Activated naive CD4-positive, alpha-beta T cell treated with Interleukin-2 at 50 U/mL for 16 hours (primary cell): ENCODE measurements around the gene RBM47.
"Not testable (repeated sequence)": the region's sequence is repeated elsewhere in the genome, so short reads cannot be mapped to it uniquely, and the experiment has no call there.

Experiments
- DNase-seq: peaks from one replicate; pipeline ENCODE4 v3.0.0-alpha.2; 2020

RBM47 gene

GRCh38 chr4:40401096-40401495, 228.6 kb downstream of the RBM47 start:
- DNase-seq, result no peak

DNA sequence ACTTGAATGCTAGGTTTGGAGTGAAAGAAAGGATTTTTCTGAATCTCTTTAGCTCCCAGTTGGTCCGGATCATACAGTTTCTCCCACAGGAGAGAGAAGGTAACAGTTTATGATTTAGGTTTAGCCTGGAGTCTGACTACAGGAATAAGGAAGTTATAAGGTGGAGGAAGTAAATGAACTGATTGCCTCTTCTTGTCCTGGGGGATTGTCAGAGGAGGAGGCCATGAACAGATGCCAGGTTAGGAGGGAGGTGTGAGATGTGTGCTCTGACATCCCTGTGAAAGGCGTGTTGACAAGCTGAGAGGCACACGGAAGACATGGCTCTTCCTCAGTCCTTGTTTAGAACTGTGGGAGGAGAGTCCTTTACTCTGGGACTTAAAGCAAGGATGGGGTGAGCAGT, 230.1 kb downstream of the RBM47 start:
- DNase-seq, result no peak

DNA sequence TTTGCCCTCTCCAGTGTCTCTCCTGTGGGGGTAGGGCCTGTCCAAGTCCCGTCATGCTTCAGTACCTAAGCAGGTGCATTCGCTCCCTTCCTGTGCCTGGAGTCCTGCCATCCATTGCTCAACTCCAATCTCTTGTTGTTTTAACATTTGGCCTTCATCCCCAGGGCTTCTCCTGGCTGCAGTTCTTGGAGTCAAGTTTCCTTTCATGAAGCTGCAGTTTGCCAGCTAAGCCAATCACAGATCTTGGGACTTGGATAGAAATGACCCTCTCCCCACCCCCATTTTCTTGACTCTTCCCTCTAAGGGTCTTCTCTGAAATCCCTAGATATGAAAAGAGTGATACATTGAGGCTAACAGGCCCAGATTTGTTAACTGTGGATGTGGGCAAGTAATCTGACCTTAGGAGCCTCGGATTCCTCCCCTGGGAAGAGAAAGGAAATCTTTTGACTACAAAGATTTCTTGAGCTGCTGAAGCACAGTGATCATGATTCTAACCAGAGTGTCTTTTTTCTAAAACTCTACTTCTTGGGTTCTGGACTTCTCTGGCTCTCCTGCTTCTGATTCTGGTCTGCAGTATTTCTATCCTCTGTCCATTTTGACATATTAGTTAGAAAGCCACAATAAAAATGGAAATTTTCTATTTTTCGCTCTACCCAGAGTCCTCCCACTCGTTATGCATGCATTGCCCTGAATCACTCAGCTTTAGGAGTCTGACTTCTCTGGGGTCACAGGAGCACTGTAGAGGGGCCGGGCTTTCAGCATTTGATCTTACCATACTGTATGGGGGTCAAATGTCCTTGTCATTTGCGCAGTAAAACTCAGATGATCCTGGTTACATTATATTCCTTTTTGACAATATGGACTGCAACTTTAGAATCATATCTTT, 233.5 kb downstream of the RBM47 start:
- no peak for DNase-seq

- DNase-seq, result no peak
Observed at GRCh38 chr4:40395166-40395900, 234.3 kb downstream of the RBM47 start.

DNA sequence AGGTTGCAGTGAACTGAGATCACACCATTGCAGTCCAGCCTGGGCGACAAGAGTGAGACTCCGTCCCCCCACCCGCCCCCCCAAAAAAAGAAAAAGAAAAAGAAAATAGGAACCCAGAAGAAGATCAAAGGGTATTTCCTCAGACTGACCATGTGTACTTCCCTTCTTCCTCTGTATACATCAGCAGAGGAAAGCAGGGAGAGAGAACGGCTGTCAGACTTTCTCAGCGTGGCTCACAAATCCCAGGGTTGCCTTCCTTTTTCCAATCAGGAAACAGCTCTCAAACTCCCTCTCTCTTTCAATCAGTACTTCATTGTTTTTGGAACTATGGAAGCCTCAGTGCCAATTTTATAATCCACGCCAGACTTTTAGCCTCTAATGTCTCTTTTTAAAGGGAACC, 235.4 kb downstream of the RBM47 start:
- no peak for DNase-seq

GRCh38 chr4:40392241-40392640, 237.4 kb downstream of the RBM47 start:
- not testable (repeated sequence) for DNase-seq

DNA sequence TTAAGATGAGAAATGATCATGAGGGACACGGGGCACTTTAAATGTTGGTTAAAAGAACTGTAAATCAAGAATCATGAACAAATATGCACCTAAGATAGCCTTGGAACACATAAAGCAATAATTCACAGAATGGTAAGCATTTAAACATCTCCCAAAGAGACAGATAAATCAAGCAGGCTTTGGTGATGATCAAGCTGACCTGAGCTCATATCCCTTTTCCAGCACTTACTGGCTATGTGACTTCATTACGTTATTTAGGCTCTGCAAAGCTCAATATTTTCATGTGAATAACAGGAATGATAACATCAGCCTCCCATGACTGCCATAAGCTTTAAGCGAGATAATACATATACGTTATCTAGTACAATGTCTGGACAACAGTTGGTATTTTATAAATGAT, 239.7 kb downstream of the RBM47 start:
- no peak for DNase-seq

DNA sequence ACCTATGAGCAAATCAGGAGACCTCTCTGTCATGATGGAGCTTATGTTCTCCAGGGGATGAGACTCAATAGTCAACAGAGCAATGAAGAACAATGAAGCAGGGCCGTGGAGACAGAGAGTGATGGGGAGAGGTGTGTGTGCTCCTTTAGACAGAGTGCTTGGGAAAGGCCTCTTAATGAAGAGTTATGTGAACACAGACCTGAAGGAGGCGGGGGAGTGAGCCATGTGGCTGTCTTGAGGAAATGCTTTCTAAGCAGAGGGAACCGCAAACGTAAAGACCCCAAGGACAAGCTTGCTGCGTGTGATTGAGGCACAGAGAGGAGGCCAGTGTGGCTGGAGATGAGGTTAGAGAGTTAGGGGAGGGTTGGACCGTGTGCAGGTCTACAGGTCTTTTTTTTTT, 241.4 kb downstream of the RBM47 start:
- no peak for DNase-seq

GRCh38 chr4:40380647-40381046, 249.0 kb downstream of the RBM47 start:
- DNase-seq, result no peak

- DNase-seq, result no peak
Observed at GRCh38 chr4:40379248-40379647, 250.4 kb downstream of the RBM47 start.

GRCh38 chr4:40378619-40379018, 251.0 kb downstream of the RBM47 start:
- DNase-seq, result no peak

GRCh38 chr4:40377512-40378365, 251.9 kb downstream of the RBM47 start:
- no peak for DNase-seq

- DNase-seq, result no peak
Observed at GRCh38 chr4:40375620-40376019, 254.0 kb downstream of the RBM47 start.

- no peak for DNase-seq
Observed at GRCh38 chr4:40375095-40375494, 254.6 kb downstream of the RBM47 start.

GRCh38 chr4:40373636-40374035, 256.0 kb downstream of the RBM47 start:
- no peak for DNase-seq
